HG03565 (cell line): Measurements from ENCODE around the gene SLC16A2.
"Not testable (repeated sequence)": the region's sequence is repeated elsewhere in the genome, so short reads cannot be mapped to it uniquely, and the experiment has no call there.

Experiments
- ATAC-seq: cut with Tn5 transposase; IDR thresholded peaks from one replicate; pipeline ENCODE4 v1.9.1; 2021; ENCODE audit warnings: mild to moderate bottlenecking, moderate library complexity; ENCODE audit not compliant: unreplicated experiment

The SLC16A2 gene

GRCh38 chrX:74445099-74445498 lies 23.8 kb downstream of the SLC16A2 start:
- no peak for ATAC-seq

- no peak for ATAC-seq
These were observed 25.6 kb downstream of the SLC16A2 start for GRCh38 chrX:74446876-74447275.

GRCh38 chrX:74448669-74449068 lies 27.4 kb downstream of the SLC16A2 start:
- ATAC-seq: no peak

- no peak for ATAC-seq
These were observed 28.1 kb downstream of the SLC16A2 start for GRCh38 chrX:74449322-74449936.

- no peak for ATAC-seq
These were observed 28.6 kb downstream of the SLC16A2 start for GRCh38 chrX:74449937-74450330.

- no peak for ATAC-seq
These were observed 29.6 kb downstream of the SLC16A2 start for GRCh38 chrX:74450803-74451449.

GRCh38 chrX:74451450-74452198 lies 30.3 kb downstream of the SLC16A2 start:
- ATAC-seq: no peak

GRCh38 chrX:74452199-74452481 lies 30.8 kb downstream of the SLC16A2 start:
- no peak for ATAC-seq

- ATAC-seq: no peak
These were observed 31.9 kb downstream of the SLC16A2 start for GRCh38 chrX:74453178-74453577.

- ATAC-seq: not testable (repeated sequence)
These were observed 32.9 kb downstream of the SLC16A2 start for GRCh38 chrX:74454233-74454632.

- ATAC-seq: no peak
These were observed 37.4 kb downstream of the SLC16A2 start for GRCh38 chrX:74458736-74459135.

- ATAC-seq: no peak
These were observed 40.1 kb downstream of the SLC16A2 start for GRCh38 chrX:74461384-74461783.

GRCh38 chrX:74464722-74465121 lies 43.4 kb downstream of the SLC16A2 start:
- ATAC-seq: no peak

- no peak for ATAC-seq
These were observed 44.1 kb downstream of the SLC16A2 start for GRCh38 chrX:74465424-74465823.

GRCh38 chrX:74467656-74468055 lies 46.4 kb downstream of the SLC16A2 start:
- no peak for ATAC-seq

- ATAC-seq: not testable (repeated sequence)
These were observed 51.8 kb downstream of the SLC16A2 start for GRCh38 chrX:74473116-74473515.

- ATAC-seq: no peak
These were observed 69.0 kb downstream of the SLC16A2 start for GRCh38 chrX:74490247-74490646.

GRCh38 chrX:74492720-74493201 lies 71.5 kb downstream of the SLC16A2 start:
- no peak for ATAC-seq

- no peak for ATAC-seq
These were observed 72.5 kb downstream of the SLC16A2 start for GRCh38 chrX:74493806-74494205.

- no peak for ATAC-seq
These were observed 77.6 kb downstream of the SLC16A2 start for GRCh38 chrX:74498924-74499323.

- no peak for ATAC-seq
These were observed 78.8 kb downstream of the SLC16A2 start for GRCh38 chrX:74500067-74500466.

- ATAC-seq: no peak
These were observed 79.3 kb downstream of the SLC16A2 start for GRCh38 chrX:74500555-74500954.
